GM10266 (cell line): ENCODE data around the gene ASRGL1.
"Not testable (repeated sequence)": the region's sequence is repeated elsewhere in the genome, so short reads cannot be mapped to it uniquely, and the experiment has no call there.

Source experiments
- DNase-seq: peaks from one replicate; pipeline ENCODE4 v3.0.0; 2012; ENCODE audit errors: extremely low spot score
- TF ChIP-seq, protein P1 (sequence below): IDR thresholded peaks from 2 replicates; pipeline ENCODE4 v1.5.1; 2012; ENCODE audit warnings: mild to moderate bottlenecking, low read depth; ENCODE audit not compliant: control insufficient read depth, insufficient read depth; ENCODE audit errors: missing control alignments

The ASRGL1 gene

DNA sequence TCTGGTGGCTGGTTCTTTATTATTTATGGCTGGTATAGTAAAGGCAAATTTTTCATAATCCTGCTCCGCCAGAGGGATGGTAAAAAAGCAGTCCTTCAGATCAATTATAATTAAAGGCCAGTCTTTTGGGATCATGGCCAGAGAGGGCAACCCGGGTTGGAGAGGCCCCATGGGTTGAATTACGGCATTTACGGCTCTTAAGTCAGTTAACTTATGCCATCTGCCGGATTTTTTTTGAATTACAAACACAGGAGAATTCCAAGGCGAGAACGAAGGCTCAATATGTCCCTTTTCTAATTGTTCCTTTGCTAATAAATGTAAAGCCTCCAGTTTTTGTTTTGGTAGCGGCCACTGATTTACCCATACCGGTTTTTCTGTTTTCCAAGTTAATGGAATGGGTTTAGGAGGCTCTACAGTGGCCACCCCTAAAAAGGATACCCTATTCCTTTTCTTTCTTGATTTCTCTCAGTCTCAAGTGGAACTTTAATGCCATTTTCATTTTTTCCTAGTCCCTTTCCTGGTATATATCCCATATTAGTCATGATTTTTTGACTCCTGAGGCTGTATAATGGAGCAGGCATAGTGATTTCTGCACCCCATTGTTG lies 41.3 kb downstream of the ASRGL1 start:
- DNase-seq, result not testable (repeated sequence)

DNA sequence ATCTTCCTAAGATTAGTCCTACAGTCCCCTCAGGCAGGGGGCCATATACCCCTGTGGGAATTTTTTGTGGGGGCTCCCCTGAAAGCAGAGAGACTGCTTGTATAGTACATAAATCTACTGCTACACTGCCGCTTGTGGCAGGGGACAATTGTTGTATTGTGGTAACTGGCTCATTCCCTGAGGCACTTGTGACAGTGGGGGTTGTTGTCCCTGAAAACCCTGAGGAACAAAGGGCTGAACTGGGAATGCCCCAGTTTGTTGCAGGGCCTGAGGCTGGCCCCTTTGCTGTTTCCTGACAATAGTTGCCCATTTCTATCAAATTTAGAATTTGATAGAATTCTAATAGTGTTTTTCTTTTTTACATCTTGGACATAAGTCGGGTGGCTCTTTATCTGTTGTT lies 42.3 kb downstream of the ASRGL1 start:
- DNase-seq, result not testable (repeated sequence)

More for the DNA sequence above, 41.3 kb downstream of the ASRGL1 start:
- TF ChIP-seq, protein P1, sequence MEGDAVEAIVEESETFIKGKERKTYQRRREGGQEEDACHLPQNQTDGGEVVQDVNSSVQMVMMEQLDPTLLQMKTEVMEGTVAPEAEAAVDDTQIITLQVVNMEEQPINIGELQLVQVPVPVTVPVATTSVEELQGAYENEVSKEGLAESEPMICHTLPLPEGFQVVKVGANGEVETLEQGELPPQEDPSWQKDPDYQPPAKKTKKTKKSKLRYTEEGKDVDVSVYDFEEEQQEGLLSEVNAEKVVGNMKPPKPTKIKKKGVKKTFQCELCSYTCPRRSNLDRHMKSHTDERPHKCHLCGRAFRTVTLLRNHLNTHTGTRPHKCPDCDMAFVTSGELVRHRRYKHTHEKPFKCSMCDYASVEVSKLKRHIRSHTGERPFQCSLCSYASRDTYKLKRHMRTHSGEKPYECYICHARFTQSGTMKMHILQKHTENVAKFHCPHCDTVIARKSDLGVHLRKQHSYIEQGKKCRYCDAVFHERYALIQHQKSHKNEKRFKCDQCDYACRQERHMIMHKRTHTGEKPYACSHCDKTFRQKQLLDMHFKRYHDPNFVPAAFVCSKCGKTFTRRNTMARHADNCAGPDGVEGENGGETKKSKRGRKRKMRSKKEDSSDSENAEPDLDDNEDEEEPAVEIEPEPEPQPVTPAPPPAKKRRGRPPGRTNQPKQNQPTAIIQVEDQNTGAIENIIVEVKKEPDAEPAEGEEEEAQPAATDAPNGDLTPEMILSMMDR, result peak; percentile 42

DNA sequence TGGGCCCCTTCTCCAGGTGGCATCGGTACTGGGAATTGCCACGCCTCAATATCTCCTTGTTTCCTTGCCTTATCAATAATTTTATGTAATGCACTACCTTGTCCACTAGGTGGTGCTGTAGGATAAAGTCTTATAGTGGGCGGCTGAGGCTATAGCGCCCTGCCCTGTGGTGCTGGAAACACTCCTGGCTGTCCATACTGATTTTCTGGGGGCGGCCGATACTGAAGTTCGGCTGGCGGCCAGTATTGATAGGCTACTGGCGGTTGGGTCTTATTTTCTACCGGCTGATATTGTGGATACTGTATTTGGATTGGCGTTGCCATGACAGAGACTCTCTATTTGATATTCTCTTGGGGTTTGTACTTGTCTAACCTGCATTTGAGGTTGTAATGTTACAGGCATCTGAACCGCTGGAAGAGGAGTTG lies 43.6 kb downstream of the ASRGL1 start:
- TF ChIP-seq, protein P1, result peak; percentile 84
- peak; percentile 62 for DNase-seq

DNA sequence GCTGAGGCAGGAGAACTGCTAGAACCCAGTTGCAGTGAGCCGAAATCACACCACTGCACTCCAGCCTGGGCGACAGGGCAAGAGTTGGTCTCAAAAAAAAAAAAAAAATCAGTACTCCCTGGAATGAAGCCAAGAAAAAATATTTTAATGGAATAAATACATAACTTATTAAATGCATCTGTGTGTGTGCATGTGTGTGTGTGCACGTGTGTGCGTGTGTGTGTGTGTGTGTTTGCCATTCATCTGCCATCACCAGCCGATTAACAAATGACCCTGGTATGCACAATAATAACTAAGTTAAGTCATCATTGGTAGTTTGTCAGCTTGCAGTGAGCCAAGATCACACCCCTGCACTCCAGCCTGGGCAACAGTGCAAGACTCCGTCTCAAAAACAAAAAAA lies 46.6 kb downstream of the ASRGL1 start:
- no peak for DNase-seq

DNA sequence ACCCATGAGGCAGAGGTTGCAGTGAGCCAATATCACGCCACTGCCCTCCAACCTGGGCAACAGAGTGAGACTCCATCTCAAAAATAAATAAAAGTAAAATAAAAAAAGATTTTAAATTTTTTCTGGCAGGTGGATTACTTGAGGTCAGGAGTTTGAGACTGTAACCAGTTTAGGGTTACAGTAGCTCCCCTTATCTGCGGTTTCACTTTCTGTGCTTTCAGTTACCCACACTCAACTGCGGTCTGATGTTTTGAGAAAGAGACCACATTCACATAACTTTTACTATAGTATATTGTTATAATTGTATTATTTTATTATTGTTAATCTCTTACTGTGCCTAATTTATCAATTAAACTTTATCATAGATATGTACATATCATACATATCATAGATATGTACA lies 48.8 kb downstream of the ASRGL1 start:
- DNase-seq, result not testable (repeated sequence)

More for the DNA sequence above, 46.6 kb downstream of the ASRGL1 start:
- TF ChIP-seq, protein P1, result no peak

DNA sequence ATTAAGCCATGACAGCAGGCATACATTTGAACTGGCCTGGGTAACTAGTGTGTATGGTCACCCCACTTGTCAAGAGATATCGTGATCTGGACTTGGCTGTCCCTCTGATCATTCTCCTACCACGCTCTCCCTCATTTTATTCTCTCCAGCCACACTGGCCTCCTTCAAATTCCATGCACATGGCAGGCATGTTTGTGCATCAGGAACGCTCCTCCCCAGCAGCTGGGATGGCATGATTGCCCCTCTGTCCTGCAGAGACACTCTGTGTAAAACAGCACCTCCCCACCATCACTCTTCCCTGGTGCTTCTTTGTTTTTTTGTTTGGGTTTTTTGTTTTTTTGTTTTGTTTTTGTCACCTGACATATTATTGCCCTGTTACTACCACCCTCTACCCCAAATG lies 50.1 kb downstream of the ASRGL1 start:
- no peak for DNase-seq
- TF ChIP-seq, protein P1, result no peak

DNA sequence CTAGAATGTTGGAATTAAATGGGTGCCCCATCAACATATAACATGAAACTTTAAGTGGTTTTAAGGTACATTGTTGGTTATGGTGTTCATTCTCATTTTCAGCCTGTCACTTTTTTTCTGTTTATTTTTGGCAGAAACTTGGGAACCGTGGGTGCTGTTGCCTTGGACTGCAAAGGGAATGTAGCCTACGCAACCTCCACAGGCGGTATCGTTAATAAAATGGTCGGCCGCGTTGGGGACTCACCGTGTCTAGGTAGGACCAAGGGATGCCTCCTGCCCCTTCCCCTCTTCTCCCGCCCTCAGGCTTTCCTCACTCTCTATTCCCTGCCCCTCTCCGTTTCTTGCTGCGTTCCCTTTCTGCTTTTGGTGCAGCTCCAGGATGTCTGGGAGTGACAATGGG lies 51.8 kb downstream of the ASRGL1 start:
- TF ChIP-seq, protein P1, result no peak
- DNase-seq, result no peak

DNA sequence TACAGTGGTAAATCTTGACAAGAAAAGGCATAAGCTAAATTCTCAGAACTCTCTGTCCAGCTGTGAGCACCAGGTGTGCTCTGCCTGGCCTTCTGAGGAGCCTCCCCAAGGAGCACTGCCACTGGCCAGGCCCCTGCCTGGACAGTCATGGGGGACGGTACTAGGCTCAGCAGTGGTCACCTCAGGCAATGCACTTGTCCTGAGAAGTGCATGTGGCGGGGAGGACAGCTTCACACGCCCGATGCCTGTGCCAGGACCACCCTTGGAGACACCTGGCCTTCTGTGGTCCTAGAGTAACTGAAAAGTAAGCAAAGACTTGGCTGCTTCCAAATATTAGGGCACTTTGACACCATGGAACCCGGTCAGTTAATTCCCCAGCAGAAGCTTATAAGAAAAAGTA lies 53.0 kb downstream of the ASRGL1 start:
- DNase-seq, result no peak
- TF ChIP-seq, protein P1, result no peak
